Mucosa of rectum (tissue), 2 donors: ENCODE measurements around the gene KCNH2.
A peak's percentile ranks its signal among the peaks of the same experiment; 100 is the strongest.

Experiments
- H3K27ac ChIP-seq, 2 donors: one replicate each; pipeline ENCODE4 v1.7.0; 2013; ENCODE audit warnings: inconsistent platforms in 2 of 2, low read depth in 2 of 2, low read length in 2 of 2
- H3K27me3 ChIP-seq, 2 donors: one replicate each; pipeline ENCODE4 v1.7.0; 2013; ENCODE audit warnings: low read length in 2 of 2; ENCODE audit not compliant: control insufficient read depth in 2 of 2, insufficient read depth in 2 of 2
- H3K36me3 ChIP-seq, 2 donors: one replicate each; pipeline ENCODE4 v1.7.0; 2013; ENCODE audit warnings: low read length in 2 of 2; ENCODE audit not compliant: control insufficient read depth in 2 of 2, insufficient read depth in 2 of 2
- H3K4me1 ChIP-seq, 2 donors: one replicate each; pipeline ENCODE4 v1.7.0; 2013; ENCODE audit warnings: low read length in 2 of 2, mild to moderate bottlenecking in 1 of 2; ENCODE audit not compliant: control insufficient read depth in 2 of 2, insufficient read depth in 2 of 2
- H3K4me3 ChIP-seq, 2 donors: one replicate each; pipeline ENCODE4 v1.7.0; 2013; ENCODE audit warnings: low read length in 2 of 2
- H3K9ac ChIP-seq, 2 donors: one replicate each; pipeline ENCODE4 v1.7.0; 2013; ENCODE audit warnings: low read length in 2 of 2, low read depth in 1 of 2, mild to moderate bottlenecking in 1 of 2
- H3K9me3 ChIP-seq, 2 donors: one replicate each; pipeline ENCODE4 v1.7.0; 2013; ENCODE audit warnings: low read length in 2 of 2; ENCODE audit not compliant: control insufficient read depth in 2 of 2
- donor health status: healthy.
- donor health status: Normal muscosa, but diverticular disease.

The KCNH2 gene

DNA sequence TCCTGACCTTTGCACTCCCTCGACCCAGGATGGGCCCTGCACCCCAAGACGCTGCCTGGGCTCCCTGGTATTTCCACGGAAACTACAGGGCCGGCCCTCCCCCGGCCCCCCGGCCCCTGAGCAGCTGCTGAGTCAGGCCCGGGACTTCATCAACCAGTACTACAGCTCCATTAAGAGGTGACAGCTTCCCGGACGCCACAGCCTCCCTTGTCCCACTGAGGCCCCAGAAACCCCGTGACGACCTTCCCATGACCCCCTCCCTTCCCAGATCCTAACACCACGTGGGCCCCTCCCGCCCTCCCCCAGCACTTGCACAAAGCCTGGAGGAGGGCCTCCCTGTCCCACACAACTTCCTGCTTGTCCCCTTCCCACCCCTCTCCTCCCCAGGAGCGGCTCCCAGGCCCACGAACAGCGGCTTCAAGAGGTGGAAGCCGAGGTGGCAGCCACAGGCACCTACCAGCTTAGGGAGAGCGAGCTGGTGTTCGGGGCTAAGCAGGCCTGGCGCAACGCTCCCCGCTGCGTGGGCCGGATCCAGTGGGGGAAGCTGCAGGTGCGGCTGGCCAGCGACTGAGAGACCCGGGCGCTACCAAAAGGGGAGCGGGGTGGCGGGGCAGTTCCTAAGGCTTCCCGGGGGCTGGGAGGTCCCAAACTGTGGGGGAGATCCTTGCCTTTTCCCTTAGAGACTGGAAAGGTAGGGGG lies 18.4 kb upstream of the KCNH2 start:
- H3K4me3 ChIP-seq: no peak overlapping the region
- H3K27ac ChIP-seq: no peak overlapping the region
- H3K4me1 ChIP-seq: no peaks in the 10 kb centered on the region
- H3K27me3 ChIP-seq: no peaks in the 10 kb centered on the region
- H3K9ac ChIP-seq: no peak overlapping the region
- H3K36me3 ChIP-seq: no peaks in the 10 kb centered on the region
- H3K9me3 ChIP-seq: no peaks in the 10 kb centered on the region

DNA sequence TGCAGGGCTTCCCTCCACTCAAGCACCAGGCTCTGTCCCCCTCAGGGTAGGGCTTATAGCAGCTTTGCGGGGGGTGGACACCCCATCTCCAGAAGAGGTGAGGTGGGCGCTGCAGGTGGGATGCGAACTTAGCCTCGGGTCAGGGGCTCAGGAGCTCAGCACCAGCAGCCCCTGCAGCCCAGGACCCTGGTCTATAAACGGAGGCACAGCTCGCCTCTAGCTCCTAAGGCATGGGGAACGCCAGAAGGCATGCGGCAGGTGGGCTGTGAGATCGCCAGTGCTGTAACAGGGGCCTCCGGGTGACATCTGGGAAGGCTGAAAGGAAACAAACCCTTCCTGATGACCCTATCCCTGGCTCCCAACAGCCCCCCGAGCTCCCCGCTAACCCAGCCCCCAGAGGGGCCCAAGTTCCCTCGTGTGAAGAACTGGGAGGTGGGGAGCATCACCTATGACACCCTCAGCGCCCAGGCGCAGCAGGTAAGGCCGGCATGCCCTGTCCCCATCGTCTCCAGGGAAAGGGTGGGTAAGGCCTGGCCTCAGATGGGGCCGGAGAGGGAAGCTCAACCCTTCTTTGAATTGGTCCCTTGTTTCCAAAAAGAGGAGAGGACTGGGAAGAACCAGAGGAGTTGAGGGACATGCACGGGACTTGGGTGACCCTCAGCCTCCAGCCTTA lies 16.9 kb upstream of the KCNH2 start:
- Histone ChIP-seq H3K27ac (no peak overlapping the region), H3K4me1 (no peaks in the 10 kb centered on the region), H3K4me3 (no peak overlapping the region), H3K9me3 (no peaks in the 10 kb centered on the region), H3K9ac (no peak overlapping the region), H3K27me3 (no peaks in the 10 kb centered on the region), H3K36me3 (no peaks in the 10 kb centered on the region)

DNA sequence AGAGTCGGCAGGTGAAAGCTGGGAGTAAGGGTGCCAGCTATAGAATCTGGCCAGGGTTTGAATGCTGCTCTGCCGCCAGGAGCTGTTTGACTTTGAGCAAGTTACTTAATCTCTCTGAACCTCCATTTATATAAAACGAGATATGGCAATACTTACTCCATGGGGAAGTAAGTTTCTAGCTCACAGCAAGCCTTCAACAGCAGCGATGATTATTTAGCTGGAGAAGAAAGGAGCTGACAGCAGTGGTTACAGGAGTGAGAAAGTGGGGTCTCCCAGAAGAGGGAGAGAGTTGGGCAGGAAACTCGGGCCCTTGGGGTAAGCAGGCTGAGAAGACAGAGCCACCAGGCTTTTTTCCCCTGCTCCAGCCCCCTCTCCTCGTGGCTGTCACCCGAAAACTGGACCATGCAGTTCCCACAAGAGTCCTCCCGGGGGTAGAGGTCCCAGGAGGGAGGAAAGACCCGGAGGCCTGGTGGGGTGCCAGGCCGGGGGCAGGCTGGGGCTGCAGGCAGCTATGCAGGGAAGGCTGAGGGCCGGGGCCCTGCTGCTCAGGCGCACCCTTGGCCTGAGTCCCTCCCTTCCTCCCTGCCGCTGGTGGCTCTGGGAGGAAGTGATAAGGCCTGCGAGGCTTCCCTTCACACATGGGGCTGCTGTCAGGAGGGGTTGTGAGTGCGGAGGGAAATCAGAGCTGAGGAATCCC lies 16.2 kb upstream of the KCNH2 start:
- no peaks in the 10 kb centered on the region for H3K36me3 ChIP-seq
- H3K4me3 ChIP-seq: no peak overlapping the region
- H3K9ac ChIP-seq: no peak overlapping the region
- no peaks in the 10 kb centered on the region for H3K9me3 ChIP-seq
- H3K27ac ChIP-seq: no peak overlapping the region
- no peaks in the 10 kb centered on the region for H3K27me3 ChIP-seq
- no peaks in the 10 kb centered on the region for H3K4me1 ChIP-seq

DNA sequence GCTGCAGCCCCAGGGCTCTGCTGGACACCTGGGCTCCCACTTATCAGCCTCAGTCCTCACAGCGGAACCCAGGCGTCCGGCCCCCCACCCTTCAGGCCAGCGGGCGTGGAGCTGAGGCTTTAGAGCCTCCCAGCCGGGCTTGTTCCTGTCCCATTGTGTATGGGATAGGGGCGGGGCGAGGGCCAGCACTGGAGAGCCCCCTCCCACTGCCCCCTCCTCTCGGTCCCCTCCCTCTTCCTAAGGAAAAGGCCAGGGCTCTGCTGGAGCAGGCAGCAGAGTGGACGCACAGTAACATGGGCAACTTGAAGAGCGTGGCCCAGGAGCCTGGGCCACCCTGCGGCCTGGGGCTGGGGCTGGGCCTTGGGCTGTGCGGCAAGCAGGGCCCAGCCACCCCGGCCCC lies 15.4 kb upstream of the KCNH2 start:
- no peak overlapping the region for H3K9ac ChIP-seq
- no peaks in the 10 kb centered on the region for H3K27me3 ChIP-seq
- no peak overlapping the region for H3K4me3 ChIP-seq
- no peak overlapping the region for H3K27ac ChIP-seq
- no peaks in the 10 kb centered on the region for H3K9me3 ChIP-seq
- peaks cover under 1 to 3% of the 10 kb centered on the region in 2 donors for H3K4me1 ChIP-seq
- no peaks in the 10 kb centered on the region for H3K36me3 ChIP-seq

DNA sequence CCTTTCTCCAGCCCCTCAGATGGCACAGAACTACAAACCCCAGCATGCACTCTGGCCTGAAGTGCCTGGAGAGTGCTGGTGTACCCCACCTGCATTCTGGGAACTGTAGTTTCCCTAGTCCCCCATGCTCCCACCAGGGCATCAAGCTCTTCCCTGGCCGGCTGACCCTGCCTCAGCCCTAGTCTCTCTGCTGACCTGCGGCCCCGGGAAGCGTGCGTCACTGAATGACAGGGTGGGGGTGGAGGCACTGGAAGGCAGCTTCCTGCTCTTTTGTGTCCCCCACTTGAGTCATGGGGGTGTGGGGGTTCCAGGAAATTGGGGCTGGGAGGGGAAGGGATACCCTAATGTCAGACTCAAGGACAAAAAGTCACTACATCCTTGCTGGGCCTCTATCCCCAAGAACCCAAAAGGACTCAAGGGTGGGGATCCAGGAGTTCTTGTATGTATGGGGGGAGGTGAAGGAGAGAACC lies 14.7 kb upstream of the KCNH2 start:
- no peaks in the 10 kb centered on the region for H3K27me3 ChIP-seq
- peaks cover 2 to 8% of the 10 kb centered on the region in 2 donors for H3K4me1 ChIP-seq
- no peak overlapping the region for H3K9ac ChIP-seq
- H3K4me3 ChIP-seq: no peak overlapping the region
- H3K27ac ChIP-seq: no peak overlapping the region
- no peaks in the 10 kb centered on the region for H3K9me3 ChIP-seq
- H3K36me3 ChIP-seq: no peaks in the 10 kb centered on the region

DNA sequence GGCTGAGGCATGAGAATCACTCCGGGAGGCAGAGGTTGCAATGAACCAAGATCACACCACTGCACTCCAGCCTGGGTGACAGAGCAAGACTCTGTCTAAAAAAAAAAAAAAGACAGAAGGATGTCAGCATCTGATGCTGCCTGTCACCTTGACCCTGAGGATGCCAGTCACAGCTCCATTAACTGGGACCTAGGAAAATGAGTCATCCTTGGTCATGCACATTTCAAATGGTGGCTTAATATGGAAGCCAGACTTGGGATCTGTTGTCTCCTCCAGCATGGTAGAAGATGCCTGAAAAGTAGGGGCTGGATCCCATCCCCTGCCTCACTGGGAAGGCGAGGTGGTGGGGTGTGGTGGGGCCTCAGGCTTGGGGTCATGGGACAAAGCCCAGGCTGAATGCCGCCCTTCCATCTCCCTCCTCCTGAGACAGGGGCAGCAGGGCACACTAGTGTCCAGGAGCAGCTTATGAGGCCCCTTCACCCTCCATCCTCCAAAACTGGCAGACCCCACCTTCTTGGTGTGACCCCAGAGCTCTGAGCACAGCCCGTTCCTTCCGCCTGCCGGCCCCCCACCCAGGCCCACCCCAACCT lies 14.0 kb upstream of the KCNH2 start:
- H3K4me1 ChIP-seq: peaks cover 2 to 8% of the 10 kb centered on the region in 2 donors
- H3K36me3 ChIP-seq: no peaks in the 10 kb centered on the region
- H3K27me3 ChIP-seq: no peaks in the 10 kb centered on the region
- H3K27ac ChIP-seq: no peak overlapping the region
- H3K9me3 ChIP-seq: no peaks in the 10 kb centered on the region
- H3K9ac ChIP-seq: no peak overlapping the region
- H3K4me3 ChIP-seq: no peak overlapping the region

DNA sequence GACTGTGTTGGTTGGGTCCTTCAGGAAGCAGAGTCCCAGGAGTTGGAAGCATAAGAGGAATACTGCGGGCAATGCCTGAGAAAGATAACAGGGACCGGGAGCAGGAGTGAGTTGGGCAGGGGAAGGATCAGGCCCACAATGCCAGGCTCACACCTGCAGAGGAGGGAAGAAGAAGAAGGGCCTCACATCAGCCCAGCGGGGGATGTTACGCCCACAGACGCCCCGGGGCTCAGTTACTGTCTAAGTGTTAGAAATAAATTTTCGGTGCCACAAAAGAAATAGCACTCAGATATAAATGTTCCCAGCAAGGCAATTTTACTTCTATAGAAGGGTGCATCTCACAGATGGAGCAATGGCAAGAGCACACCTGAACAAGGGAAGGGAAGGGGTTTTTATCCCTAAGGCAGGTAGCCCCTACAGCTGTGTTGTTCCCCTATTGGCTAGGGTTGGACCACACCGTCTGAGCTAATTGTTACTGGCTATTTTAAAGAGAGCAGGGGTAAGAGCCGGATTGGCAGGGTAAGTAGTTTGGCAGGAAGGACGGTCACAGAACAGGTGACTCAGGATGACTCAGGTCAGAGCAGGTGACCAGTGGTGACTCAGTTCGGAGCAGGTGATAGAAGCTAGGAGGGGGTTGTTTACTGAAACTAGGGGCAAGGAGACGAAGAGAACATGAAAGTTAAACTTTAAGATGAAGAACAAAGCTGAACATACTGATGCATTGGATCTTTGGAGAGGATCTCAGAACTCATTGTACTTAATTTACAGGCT lies 12.5 kb upstream of the KCNH2 start, which contains the start of gene NOS3:
TSS of gene NOS3 (plus strand) at position 602 of the 771 bp plus-strand sequence. CDS start 2,787 bp downstream, outside the sequence.
- H3K4me1 ChIP-seq: peaks cover 2 to 8% of the 10 kb centered on the region in 2 donors
- no peaks in the 10 kb centered on the region for H3K9me3 ChIP-seq
- no peak within 1 kb of the TSS for H3K27ac ChIP-seq
- H3K36me3 ChIP-seq: no peaks in the 10 kb centered on the region
- no peak within 1 kb of the TSS for H3K9ac ChIP-seq
- no peak within 1 kb of the TSS for H3K4me3 ChIP-seq
- peaks cover 0 to 8% of the 10 kb centered on the region in 2 donors for H3K27me3 ChIP-seq

DNA sequence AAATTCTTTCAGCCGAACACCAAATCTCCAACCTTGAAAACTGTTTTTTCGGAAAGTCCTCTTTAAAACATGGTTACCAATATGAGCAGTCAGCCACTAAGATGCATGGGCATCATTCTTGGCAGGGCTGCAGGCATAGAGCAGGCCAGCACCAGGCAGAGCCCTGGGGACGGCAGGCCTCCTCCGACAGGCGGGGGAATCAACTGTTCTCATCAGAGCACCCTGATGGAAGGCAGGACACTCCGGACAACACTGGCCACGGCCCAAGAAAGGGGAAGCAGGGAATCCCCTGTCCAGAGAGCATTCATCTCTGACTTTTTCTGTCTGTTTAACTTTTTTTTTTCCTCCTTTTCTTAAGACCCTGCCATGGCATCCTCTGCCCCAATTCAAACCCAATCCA lies 11.3 kb upstream of the KCNH2 start:
- H3K27ac ChIP-seq: peak overlapping the region in 1 of 2 donors; percentile 48
- H3K4me1 ChIP-seq: peaks cover 2 to 8% of the 10 kb centered on the region in 2 donors

DNA sequence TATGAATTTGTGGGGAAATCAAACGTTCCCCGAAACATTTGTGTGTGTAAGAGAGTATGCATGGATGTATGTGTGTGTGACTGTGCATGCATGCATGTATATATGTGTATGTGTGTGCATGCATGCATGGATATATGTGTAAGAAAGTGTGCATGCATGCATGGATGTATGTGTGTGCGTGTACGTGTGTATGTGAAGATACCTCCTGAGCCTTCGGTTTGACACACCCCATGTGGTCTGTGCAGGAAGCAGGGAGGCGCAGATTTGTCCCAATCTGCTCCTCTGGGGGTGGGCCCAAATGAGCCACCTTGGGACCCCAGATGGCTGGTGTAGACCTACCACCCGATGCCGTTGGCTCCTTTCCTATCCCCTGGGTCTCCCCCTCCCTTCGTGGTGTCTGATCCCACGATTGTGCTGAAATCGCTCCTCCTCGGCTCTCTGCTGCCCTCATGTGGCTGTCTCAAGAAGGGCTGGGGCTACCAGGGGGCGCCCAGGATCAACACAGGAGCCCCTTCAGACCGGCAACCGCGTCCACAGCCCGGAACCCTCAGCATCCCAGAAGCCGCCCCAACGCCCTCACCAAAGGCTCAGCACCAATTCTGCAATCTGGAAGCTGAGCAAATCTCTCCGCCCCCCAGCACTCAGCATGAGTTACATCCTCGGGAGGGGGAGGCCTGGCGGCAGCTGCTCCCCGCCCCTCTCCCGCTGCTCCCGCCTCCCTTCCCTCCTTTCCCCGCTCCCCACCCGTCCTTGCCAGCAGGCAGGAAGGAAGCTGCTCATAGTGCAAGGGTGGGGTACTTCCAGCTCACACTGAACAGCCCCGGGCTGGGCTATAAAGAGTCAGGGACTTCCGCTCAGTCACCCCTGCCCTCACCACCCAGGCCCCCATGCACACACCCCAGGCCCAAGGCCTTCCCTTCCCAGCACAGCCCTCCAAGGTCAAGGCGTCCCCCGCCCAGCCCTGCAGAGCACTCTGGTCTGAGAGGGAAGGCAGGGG lies 10.4 kb upstream of the KCNH2 start:
- H3K4me1 ChIP-seq: peaks cover 2 to 8% of the 10 kb centered on the region in 2 donors
- no peaks in the 10 kb centered on the region for H3K9me3 ChIP-seq
- H3K4me3 ChIP-seq: no peak overlapping the region
- H3K36me3 ChIP-seq: no peaks in the 10 kb centered on the region
- no peak overlapping the region for H3K9ac ChIP-seq
- peaks cover 0 to 10% of the 10 kb centered on the region in 2 donors for H3K27me3 ChIP-seq
- H3K27ac ChIP-seq: peak overlapping the region in 1 of 2 donors; percentile 48

More for the DNA sequence above, 11.3 kb upstream of the KCNH2 start:
- Histone ChIP-seq H3K27me3 (peaks cover 0 to 8% of the 10 kb centered on the region in 2 donors), H3K9me3 (no peaks in the 10 kb centered on the region), H3K4me3 (no peak overlapping the region), H3K9ac (no peak overlapping the region), H3K36me3 (no peaks in the 10 kb centered on the region)
